ENCODE measurements around the gene LTC4S.

DNA sequence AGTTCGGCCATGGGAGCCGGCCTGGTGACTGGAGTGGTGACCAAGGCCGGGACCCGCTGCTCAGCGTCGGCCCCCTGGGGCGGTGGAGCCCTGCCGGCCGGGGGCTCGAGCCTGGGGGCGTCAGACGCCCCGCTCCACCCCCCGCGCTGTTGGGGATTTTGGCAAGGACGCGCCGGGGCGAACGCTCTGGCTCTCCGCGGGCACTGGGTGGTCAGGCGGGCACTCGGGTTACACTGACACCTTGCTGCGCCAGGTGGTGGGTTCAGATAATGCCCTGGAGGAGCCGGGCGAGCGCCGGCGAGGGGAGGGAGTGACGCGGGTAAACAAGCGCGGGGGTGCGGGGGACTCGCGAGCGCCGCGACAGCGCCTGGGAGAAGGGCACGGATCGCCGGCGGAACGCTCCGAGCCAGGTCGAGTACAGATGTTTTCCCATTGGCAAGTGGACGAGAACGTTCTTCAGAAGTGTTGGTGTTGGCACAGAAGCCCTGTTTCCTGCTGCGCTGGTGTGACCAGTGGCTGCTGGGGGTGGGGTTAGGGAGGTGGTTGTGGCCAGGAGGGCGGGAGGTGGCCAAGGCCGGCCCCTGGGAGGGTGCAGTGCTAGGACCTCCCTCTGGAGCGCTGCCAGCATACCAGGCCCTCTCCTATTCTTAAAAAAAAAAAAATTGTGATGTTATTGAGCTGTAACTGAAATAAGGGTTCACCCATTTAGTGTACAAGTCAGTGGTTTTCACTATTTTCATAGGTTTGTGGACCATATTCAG lies 27.7 kb downstream of the LTC4S start:
- TF ChIP-seq, protein P1, sequence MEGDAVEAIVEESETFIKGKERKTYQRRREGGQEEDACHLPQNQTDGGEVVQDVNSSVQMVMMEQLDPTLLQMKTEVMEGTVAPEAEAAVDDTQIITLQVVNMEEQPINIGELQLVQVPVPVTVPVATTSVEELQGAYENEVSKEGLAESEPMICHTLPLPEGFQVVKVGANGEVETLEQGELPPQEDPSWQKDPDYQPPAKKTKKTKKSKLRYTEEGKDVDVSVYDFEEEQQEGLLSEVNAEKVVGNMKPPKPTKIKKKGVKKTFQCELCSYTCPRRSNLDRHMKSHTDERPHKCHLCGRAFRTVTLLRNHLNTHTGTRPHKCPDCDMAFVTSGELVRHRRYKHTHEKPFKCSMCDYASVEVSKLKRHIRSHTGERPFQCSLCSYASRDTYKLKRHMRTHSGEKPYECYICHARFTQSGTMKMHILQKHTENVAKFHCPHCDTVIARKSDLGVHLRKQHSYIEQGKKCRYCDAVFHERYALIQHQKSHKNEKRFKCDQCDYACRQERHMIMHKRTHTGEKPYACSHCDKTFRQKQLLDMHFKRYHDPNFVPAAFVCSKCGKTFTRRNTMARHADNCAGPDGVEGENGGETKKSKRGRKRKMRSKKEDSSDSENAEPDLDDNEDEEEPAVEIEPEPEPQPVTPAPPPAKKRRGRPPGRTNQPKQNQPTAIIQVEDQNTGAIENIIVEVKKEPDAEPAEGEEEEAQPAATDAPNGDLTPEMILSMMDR (IDR thresholded peaks at IDR 0.05; ENCODE audit: low read length): no peak
- TF ChIP-seq EZH2 (IDR thresholded peaks at IDR 0.05; ENCODE audit: borderline replicate concordance, low read length): no peak

Measured in OCI-LY1 (cell line).